ENCODE results near the gene CYBB.

Gene CYBB

DNA sequence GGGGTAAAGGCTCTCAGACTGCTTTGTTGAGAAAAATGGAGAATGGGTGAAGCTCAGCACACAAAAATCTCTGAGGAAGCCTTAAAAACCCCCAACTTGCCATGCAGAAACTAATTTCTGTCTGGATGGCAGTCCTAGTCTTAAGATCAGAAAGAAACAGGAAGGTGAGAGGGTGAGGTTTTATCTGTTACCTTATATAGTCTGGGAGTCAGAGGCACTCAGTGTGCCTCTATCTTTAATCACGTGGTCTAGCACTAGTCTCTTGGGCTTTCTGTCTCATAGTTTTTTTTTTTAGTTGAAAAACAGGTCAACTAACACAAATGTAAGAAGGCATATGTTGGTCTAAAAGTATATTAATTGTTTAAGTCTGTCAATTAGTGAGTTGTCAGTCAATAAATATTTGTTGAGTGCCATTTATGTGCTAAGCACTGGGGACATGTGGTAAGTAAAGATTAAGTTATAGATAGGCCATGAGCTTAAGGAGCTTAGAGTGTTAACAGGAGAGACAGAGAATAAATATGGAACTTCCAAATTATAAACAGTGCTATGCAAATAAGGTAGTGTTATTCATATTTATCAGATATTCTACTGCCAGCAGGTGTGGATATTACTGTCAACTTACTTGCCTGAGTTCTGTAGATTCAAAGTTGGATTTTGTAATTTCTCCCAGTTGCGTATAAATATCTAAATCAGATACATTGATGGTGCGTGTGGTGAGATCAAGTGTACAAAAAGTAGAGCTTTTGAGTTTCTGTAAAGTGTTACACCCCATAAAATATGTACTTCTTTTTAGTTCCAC is 7.0 kb downstream of the CYBB start:
- H3K23ac ChIP-seq (ENCODE audit: low read length in 2 of 2) = no peak overlapping the region
- no peak overlapping the region for H2BK5ac ChIP-seq (ENCODE audit: low read depth, low read length, poor library complexity, severe bottlenecking)
- DNase-seq = no peak
- H2BK12ac ChIP-seq (ENCODE audit: low read length in 2 of 2) = no peak overlapping the region
- H3K79me1 ChIP-seq (replicated peaks; ENCODE audit: low read length, poor library complexity, severe bottlenecking) = no peaks in the 10 kb centered on the region
- H3K14ac ChIP-seq (ENCODE audit: low read length in 2 of 2) = no peak overlapping the region
- H3K36me3 ChIP-seq (ENCODE audit: control insufficient read depth in 1 of 2, insufficient read depth in 2 of 2, low read depth in 1 of 2, low read length in 2 of 2) = no peaks in the 10 kb centered on the region
- no peak overlapping the region for H3K4ac ChIP-seq (ENCODE audit: low read depth in 1 of 2, low read length in 2 of 2)
- H3K9me3 ChIP-seq (ENCODE audit: control insufficient read depth, low read length) = no peaks in the 10 kb centered on the region
- no peak overlapping the region for H3K18ac ChIP-seq (ENCODE audit: low read depth in 1 of 2, low read length in 2 of 2)
- WGBS = 69% methylated on average over 1 of the region's 3 CpGs
- H4K8ac ChIP-seq (ENCODE audit: low read length) = no peak overlapping the region
- H4K91ac ChIP-seq (ENCODE audit: low read length) = no peak overlapping the region
- no peak overlapping the region for H2BK120ac ChIP-seq (ENCODE audit: low read depth, low read length)
- no peak overlapping the region for H3K4me3 ChIP-seq (ENCODE audit: insufficient read depth in 1 of 2, low read depth in 1 of 2, low read length in 2 of 2)
- H3K4me2 ChIP-seq (ENCODE audit: low read length, poor library complexity, severe bottlenecking) = no peak overlapping the region
- H3K4me1 ChIP-seq (ENCODE audit: control insufficient read depth, insufficient read depth, low read depth, low read length) = no peaks in the 10 kb centered on the region
- H3K27ac ChIP-seq (ENCODE audit: low read length, poor library complexity, severe bottlenecking) = no peak overlapping the region
- peaks cover 0 to 9% of the 10 kb centered on the region in 2 experiments for H3K27me3 ChIP-seq (ENCODE audit: control insufficient read depth in 1 of 2, insufficient read depth in 1 of 2, low read length in 2 of 2)
- no peak overlapping the region for H2AFZ ChIP-seq (ENCODE audit: low read depth, low read length)
- no peak overlapping the region for H2BK15ac ChIP-seq (ENCODE audit: low read depth, poor library complexity, severe bottlenecking)
- H3K9ac ChIP-seq (ENCODE audit: low read length) = no peak overlapping the region
- no peak overlapping the region for H2AK5ac ChIP-seq (ENCODE audit: low read length, severe bottlenecking)

GRCh38 chrX:37787423-37787869 is 7.6 kb downstream of the CYBB start:
- Histone ChIP-seq H2BK5ac (ENCODE audit: low read depth, low read length, poor library complexity, severe bottlenecking) (no peak overlapping the region), H3K23ac (ENCODE audit: low read length in 2 of 2) (no peak overlapping the region), H2BK15ac (ENCODE audit: low read depth, poor library complexity, severe bottlenecking) (no peak overlapping the region), H3K36me3 (ENCODE audit: control insufficient read depth in 1 of 2, insufficient read depth in 2 of 2, low read depth in 1 of 2, low read length in 2 of 2) (no peaks in the 10 kb centered on the region), H3K4me3 (ENCODE audit: insufficient read depth in 1 of 2, low read depth in 1 of 2, low read length in 2 of 2) (no peak overlapping the region), H3K9ac (ENCODE audit: low read length) (no peak overlapping the region), H3K4me2 (ENCODE audit: low read length, poor library complexity, severe bottlenecking) (no peak overlapping the region), H4K91ac (ENCODE audit: low read length) (no peak overlapping the region), H2AK5ac (ENCODE audit: low read length, severe bottlenecking) (no peak overlapping the region), H3K27ac (ENCODE audit: low read length, poor library complexity, severe bottlenecking) (no peak overlapping the region), H3K18ac (ENCODE audit: low read depth in 1 of 2, low read length in 2 of 2) (no peak overlapping the region), H3K14ac (ENCODE audit: low read length in 2 of 2) (no peak overlapping the region), H2BK12ac (ENCODE audit: low read length in 2 of 2) (no peak overlapping the region), H3K27me3 (ENCODE audit: control insufficient read depth in 1 of 2, insufficient read depth in 1 of 2, low read length in 2 of 2) (peaks cover 0 to 9% of the 10 kb centered on the region in 2 experiments), H3K4me1 (ENCODE audit: control insufficient read depth, insufficient read depth, low read depth, low read length) (no peaks in the 10 kb centered on the region), H4K8ac (ENCODE audit: low read length) (no peak overlapping the region), H2BK120ac (ENCODE audit: low read depth, low read length) (no peak overlapping the region), H3K79me1 (replicated peaks; ENCODE audit: low read length, poor library complexity, severe bottlenecking) (no peaks in the 10 kb centered on the region), H3K4ac (ENCODE audit: low read depth in 1 of 2, low read length in 2 of 2) (no peak overlapping the region), H2AFZ (ENCODE audit: low read depth, low read length) (no peak overlapping the region), H3K9me3 (ENCODE audit: control insufficient read depth, low read length) (no peaks in the 10 kb centered on the region)
- DNase-seq = no peak
- 74% methylated on average over 3 of the region's 5 CpGs for WGBS

DNA sequence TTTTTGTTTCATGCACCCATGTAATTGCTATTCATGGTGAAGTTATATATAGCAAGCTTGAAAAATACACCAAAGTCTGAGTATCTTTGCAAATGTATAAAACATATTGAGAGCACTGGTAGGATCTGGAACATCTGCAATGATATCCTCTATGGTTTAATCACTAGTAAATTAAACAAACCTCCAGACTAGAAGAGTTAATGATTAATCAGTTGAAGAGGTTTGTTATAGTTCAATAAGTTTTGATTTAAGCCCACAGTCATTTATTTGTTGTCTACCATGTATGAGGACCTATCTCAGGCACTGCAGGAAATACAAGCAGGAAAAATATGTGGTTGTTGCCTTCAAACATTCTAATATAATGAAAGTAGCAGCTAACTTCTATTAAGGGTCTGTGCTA is 16.5 kb downstream of the CYBB start:
- H3K4me1 ChIP-seq (ENCODE audit: control insufficient read depth, insufficient read depth, low read depth, low read length) = peaks cover 1% of the 10 kb centered on the region
- no peaks in the 10 kb centered on the region for H3K27me3 ChIP-seq (ENCODE audit: control insufficient read depth in 1 of 2, insufficient read depth in 1 of 2, low read length in 2 of 2)
- no peak overlapping the region for H3K4me2 ChIP-seq (ENCODE audit: low read length, poor library complexity, severe bottlenecking)
- DNase-seq = no peak
- no peak overlapping the region for H4K91ac ChIP-seq (ENCODE audit: low read length)
- no peaks in the 10 kb centered on the region for H3K36me3 ChIP-seq (ENCODE audit: control insufficient read depth in 1 of 2, insufficient read depth in 2 of 2, low read depth in 1 of 2, low read length in 2 of 2)
- no peak overlapping the region for H3K27ac ChIP-seq (ENCODE audit: low read length, poor library complexity, severe bottlenecking)
- H3K79me1 ChIP-seq (replicated peaks; ENCODE audit: low read length, poor library complexity, severe bottlenecking) = no peaks in the 10 kb centered on the region
- no peak overlapping the region for H2AK5ac ChIP-seq (ENCODE audit: low read length, severe bottlenecking)
- H2AFZ ChIP-seq (ENCODE audit: low read depth, low read length) = no peak overlapping the region
- no peak overlapping the region for H3K14ac ChIP-seq (ENCODE audit: low read length in 2 of 2)
- no peak overlapping the region for H3K23ac ChIP-seq (ENCODE audit: low read length in 2 of 2)
- H2BK12ac ChIP-seq (ENCODE audit: low read length in 2 of 2) = no peak overlapping the region
- no peak overlapping the region for H3K4me3 ChIP-seq (ENCODE audit: insufficient read depth in 1 of 2, low read depth in 1 of 2, low read length in 2 of 2)
- no peak overlapping the region for H2BK120ac ChIP-seq (ENCODE audit: low read depth, low read length)
- no peak overlapping the region for H3K9ac ChIP-seq (ENCODE audit: low read length)
- H2BK5ac ChIP-seq (ENCODE audit: low read depth, low read length, poor library complexity, severe bottlenecking) = no peak overlapping the region
- H3K18ac ChIP-seq (ENCODE audit: low read depth in 1 of 2, low read length in 2 of 2) = no peak overlapping the region
- H3K4ac ChIP-seq (ENCODE audit: low read depth in 1 of 2, low read length in 2 of 2) = no peak overlapping the region
- no peak overlapping the region for H4K8ac ChIP-seq (ENCODE audit: low read length)
- no peaks in the 10 kb centered on the region for H3K9me3 ChIP-seq (ENCODE audit: control insufficient read depth, low read length)
- H2BK15ac ChIP-seq (ENCODE audit: low read depth, poor library complexity, severe bottlenecking) = no peak overlapping the region

GRCh38 chrX:37796805-37797204 is 16.9 kb downstream of the CYBB start:
- Histone ChIP-seq H3K27ac (ENCODE audit: low read length, poor library complexity, severe bottlenecking) (no peak overlapping the region), H2BK12ac (ENCODE audit: low read length in 2 of 2) (no peak overlapping the region), H3K27me3 (ENCODE audit: control insufficient read depth in 1 of 2, insufficient read depth in 1 of 2, low read length in 2 of 2) (no peaks in the 10 kb centered on the region), H4K91ac (ENCODE audit: low read length) (no peak overlapping the region), H3K4me1 (ENCODE audit: control insufficient read depth, insufficient read depth, low read depth, low read length) (peaks cover 1% of the 10 kb centered on the region), H3K4me3 (ENCODE audit: insufficient read depth in 1 of 2, low read depth in 1 of 2, low read length in 2 of 2) (no peak overlapping the region), H3K18ac (ENCODE audit: low read depth in 1 of 2, low read length in 2 of 2) (no peak overlapping the region), H3K14ac (ENCODE audit: low read length in 2 of 2) (no peak overlapping the region), H3K23ac (ENCODE audit: low read length in 2 of 2) (no peak overlapping the region), H3K9ac (ENCODE audit: low read length) (no peak overlapping the region), H2BK120ac (ENCODE audit: low read depth, low read length) (no peak overlapping the region), H2BK5ac (ENCODE audit: low read depth, low read length, poor library complexity, severe bottlenecking) (no peak overlapping the region), H3K4me2 (ENCODE audit: low read length, poor library complexity, severe bottlenecking) (no peak overlapping the region), H3K9me3 (ENCODE audit: control insufficient read depth, low read length) (no peaks in the 10 kb centered on the region), H3K79me1 (replicated peaks; ENCODE audit: low read length, poor library complexity, severe bottlenecking) (no peaks in the 10 kb centered on the region), H2AK5ac (ENCODE audit: low read length, severe bottlenecking) (no peak overlapping the region), H2BK15ac (ENCODE audit: low read depth, poor library complexity, severe bottlenecking) (no peak overlapping the region), H2AFZ (ENCODE audit: low read depth, low read length) (no peak overlapping the region), H3K36me3 (ENCODE audit: control insufficient read depth in 1 of 2, insufficient read depth in 2 of 2, low read depth in 1 of 2, low read length in 2 of 2) (no peaks in the 10 kb centered on the region), H4K8ac (ENCODE audit: low read length) (no peak overlapping the region), H3K4ac (ENCODE audit: low read depth in 1 of 2, low read length in 2 of 2) (no peak overlapping the region)
- no peak for DNase-seq

All from mesenchymal stem cell (in vitro differentiated cells and primary cell).